Common myeloid progenitor, CD34-positive (primary cell): Measurements from ENCODE around the gene GCSAM.

Source experiments
- CTCF ChIA-PET: fragments of 350-600 bp; sonication (Branson Sonifier 250); formaldehyde crosslinking; loops from one replicate; lab custom pipeline; 2021; ENCODE audit warnings: antibody characterized with exemption; lab: Charles Lee
- POLR2A ChIA-PET: fragments of 350-600 bp; sonication (Branson Sonifier 250); formaldehyde crosslinking; loops from one replicate; lab custom pipeline; 2021; ENCODE audit warnings: antibody characterized with exemption; lab: Charles Lee
- DNase-seq, 3 donors: peaks; one replicate each; pipeline versions ENCODE4 v3.0.0 to v3.0.0-alpha.2; 2013
- H3K27ac ChIP-seq, 2 experiments: 1 replicate in 1 of 2; 2 replicates in 1 of 2; pipeline ENCODE4 v1.7.0; 2013; ENCODE audit warnings: inconsistent platforms in 2 of 2, low read length in 2 of 2, mild to moderate bottlenecking in 2 of 2, low read depth in 1 of 2, moderate library complexity in 1 of 2; ENCODE audit not compliant: severe bottlenecking in 2 of 2, insufficient read depth in 1 of 2, poor library complexity in 1 of 2
- H3K27me3 ChIP-seq, 5 experiments: replicated peaks in 2 of 5; 1 replicate in 3 of 5; 2 replicates in 2 of 5; pipeline versions ENCODE4 v1.6.1 to v1.7.0; 2013; ENCODE audit warnings: low read length in 4 of 5, mild to moderate bottlenecking in 2 of 5, moderate library complexity in 2 of 5, inconsistent platforms in 1 of 5; ENCODE audit not compliant: insufficient read depth in 5 of 5, control insufficient read depth in 4 of 5
- H3K36me3 ChIP-seq, 4 experiments: 1 replicate in 2 of 4; 2 replicates in 2 of 4; pipeline versions ENCODE4 v1.6.1 to v1.7.0; 2013; ENCODE audit warnings: low read length in 3 of 4, control low read depth in 1 of 4, mild to moderate bottlenecking in 1 of 4; ENCODE audit not compliant: control insufficient read depth in 4 of 4, insufficient read depth in 4 of 4
- H3K4me1 ChIP-seq, 4 experiments: 1 replicate in 3 of 4; 2 replicates in 1 of 4; pipeline versions ENCODE4 v1.6.1 to v1.7.1; 2013; ENCODE audit warnings: low read length in 3 of 4, mild to moderate bottlenecking in 3 of 4, control low read depth in 1 of 4, inconsistent platforms in 1 of 4, moderate library complexity in 1 of 4; ENCODE audit not compliant: control insufficient read depth in 4 of 4, insufficient read depth in 4 of 4; ENCODE audit errors: control extremely low read depth in 1 of 4
- H3K4me3 ChIP-seq, 7 experiments: 1 replicate in 4 of 7; 2 replicates in 3 of 7; pipeline versions ENCODE4 v1.5.1 to v1.7.0; 2013; ENCODE audit warnings: mild to moderate bottlenecking in 7 of 7, low read length in 6 of 7, moderate library complexity in 6 of 7, inconsistent platforms in 2 of 7, low read depth in 2 of 7, control low read depth in 1 of 7; ENCODE audit not compliant: insufficient read depth in 4 of 7, control insufficient read depth in 1 of 7; ENCODE audit errors: extremely low read depth in 1 of 7
- H3K9me3 ChIP-seq, 5 experiments: 1 replicate in 4 of 5; 2 replicates in 1 of 5; pipeline versions ENCODE4 v1.6.1 to v1.7.1; 2013; ENCODE audit warnings: low read length in 4 of 5, mild to moderate bottlenecking in 2 of 5, inconsistent platforms in 1 of 5, low read depth in 1 of 5, moderate library complexity in 1 of 5; ENCODE audit not compliant: control insufficient read depth in 4 of 5, insufficient read depth in 2 of 5; ENCODE audit errors: control extremely low read depth in 1 of 5
- WGBS: methylation state at CpG from one replicate; pipeline ENCODE4 v1.1.5; 2013; ENCODE audit not compliant: insufficient coverage; 5-methylcytosine and 5-hydroxymethylcytosine counted together

Gene GCSAM

GRCh38 chr3:112117415-112117814, 15.6 kb downstream of the GCSAM start:
- no peak overlapping the region for H3K27ac ChIP-seq
- H3K36me3 ChIP-seq = no peaks in the 10 kb centered on the region
- H3K4me1 ChIP-seq = peaks cover 30 to 55% (median 45%) of the 10 kb centered on the region in 4 experiments
- no peak overlapping the region for H3K4me3 ChIP-seq
- POLR2A ChIA-PET = no interaction called here
- no peaks in the 10 kb centered on the region for H3K9me3 ChIP-seq
- no CpG with 5 or more reads among the region's 1 CpG for WGBS
- no peak for DNase-seq
- CTCF ChIA-PET = interaction anchor here (0.7 to 1.9 kb wide), 7 partner anchors 10 to 1147 kb away, joined by 3 to 7 read pairs (median 4); partner anchors contain the start of gene GCSAM
- no peaks in the 10 kb centered on the region for H3K27me3 ChIP-seq

GRCh38 chr3:112116748-112117186, 16.3 kb downstream of the GCSAM start:
- 100% methylated on average over 8 of the region's 13 CpGs for WGBS
- Histone ChIP-seq H3K4me3 (no peak overlapping the region), H3K9me3 (no peaks in the 10 kb centered on the region), H3K27ac (no peak overlapping the region), H3K36me3 (no peaks in the 10 kb centered on the region), H3K4me1 (peaks cover 29 to 51% (median 41%) of the 10 kb centered on the region in 4 experiments), H3K27me3 (no peaks in the 10 kb centered on the region)
- DNase-seq = no peak
- ChIA-PET POLR2A (no interaction called here), CTCF (interaction anchor here (0.7 to 1.9 kb wide), 6 partner anchors 10 to 1148 kb away, joined by 3 to 7 read pairs (median 4); partner anchors contain the start of gene GCSAM)

- DNase-seq = no peak
- POLR2A ChIA-PET = no interaction called here
- Histone ChIP-seq H3K36me3 (no peaks in the 10 kb centered on the region), H3K4me3 (no peak overlapping the region), H3K9me3 (no peaks in the 10 kb centered on the region), H3K27ac (no peak overlapping the region), H3K27me3 (no peaks in the 10 kb centered on the region), H3K4me1 (peaks cover 21 to 43% (median 34%) of the 10 kb centered on the region in 4 experiments)
- CTCF ChIA-PET = interaction anchor here (1.0 to 1.9 kb wide), 5 partner anchors 10 to 415 kb away, joined by 3 to 7 read pairs (median 4); partner anchors contain the start of gene GCSAM
- 92% methylated on average over 1 of the region's 6 CpGs for WGBS
Measured at GRCh38 chr3:112115806-112116383, 17.2 kb downstream of the GCSAM start.

- no peaks in the 10 kb centered on the region for H3K27me3 ChIP-seq
- DNase-seq = no peak
- H3K9me3 ChIP-seq = no peaks in the 10 kb centered on the region
- POLR2A ChIA-PET = no interaction called here
- no peaks in the 10 kb centered on the region for H3K36me3 ChIP-seq
- peaks cover 16 to 36% (median 28%) of the 10 kb centered on the region in 4 experiments for H3K4me1 ChIP-seq
- H3K4me3 ChIP-seq = no peak overlapping the region
- CTCF ChIA-PET = interaction anchor here (1.0 to 1.4 kb wide), 6 partner anchors 10 to 416 kb away, joined by 3 to 5 read pairs (median 4); no protein-coding TSS in a partner anchor
- H3K27ac ChIP-seq = no peak overlapping the region
- 100% methylated on average over 2 of the region's 6 CpGs for WGBS
Measured at GRCh38 chr3:112115161-112115739, 17.8 kb downstream of the GCSAM start.

GRCh38 chr3:112114576-112115160, 18.4 kb downstream of the GCSAM start:
- ChIA-PET CTCF (interaction anchor here (1.0 to 1.4 kb wide), 6 partner anchors 9 to 417 kb away, joined by 3 to 5 read pairs (median 4); no protein-coding TSS in a partner anchor), POLR2A (no interaction called here)
- Histone ChIP-seq H3K27ac (no peak overlapping the region), H3K4me3 (no peak overlapping the region), H3K36me3 (no peaks in the 10 kb centered on the region), H3K9me3 (no peaks in the 10 kb centered on the region), H3K4me1 (peaks cover 10 to 30% (median 23%) of the 10 kb centered on the region in 4 experiments), H3K27me3 (no peaks in the 10 kb centered on the region)
- DNase-seq = no peak
- WGBS = 96% methylated on average over 6 of the region's 6 CpGs

GRCh38 chr3:112111785-112112402, 21.2 kb downstream of the GCSAM start:
- ChIA-PET CTCF (interaction anchor here (0.6 to 3.6 kb wide), 35 partner anchors 8 to 471 kb away, joined by 3 to 26 read pairs (median 5); partner anchors contain the start of genes CD200 and SLC9C1), POLR2A (no interaction called here)
- Histone ChIP-seq H3K4me3 (no peak overlapping the region), H3K27ac (no peak overlapping the region), H3K27me3 (no peaks in the 10 kb centered on the region), H3K4me1 (peaks cover under 1 to 4% (median 3%) of the 10 kb centered on the region in 4 experiments), H3K36me3 (no peaks in the 10 kb centered on the region), H3K9me3 (no peaks in the 10 kb centered on the region)
- peak; percentile 73 to 86 (median 84) for DNase-seq
- WGBS = 0% methylated on average over 3 of the region's 3 CpGs
